ENCODE results near the gene AFF1.

Gene AFF1

GRCh38 chr4:87042221-87042620 is 107.4 kb downstream of the AFF1 start:
- DNase-seq: no peak

GRCh38 chr4:87042986-87043820 is 108.4 kb downstream of the AFF1 start:
- DNase-seq: no peak

- no peak for DNase-seq
Measured at GRCh38 chr4:87044511-87045233, 109.9 kb downstream of the AFF1 start.

GRCh38 chr4:87045234-87045558 is 110.4 kb downstream of the AFF1 start:
- no peak for DNase-seq

- DNase-seq: no peak
Measured at GRCh38 chr4:87045659-87046058, 110.8 kb downstream of the AFF1 start.

- no peak for DNase-seq
Measured at GRCh38 chr4:87046121-87046551, 111.3 kb downstream of the AFF1 start.

- no peak for DNase-seq
Measured at GRCh38 chr4:87047281-87047798, 112.5 kb downstream of the AFF1 start.

GRCh38 chr4:87049508-87049907 is 114.7 kb downstream of the AFF1 start:
- DNase-seq: no peak

GRCh38 chr4:87050596-87050995 is 115.8 kb downstream of the AFF1 start:
- DNase-seq: no peak

GRCh38 chr4:87051121-87051713 is 116.4 kb downstream of the AFF1 start:
- DNase-seq: no peak

GRCh38 chr4:87052615-87053014 is 117.8 kb downstream of the AFF1 start:
- no peak for DNase-seq

- DNase-seq: no peak
Measured at GRCh38 chr4:87053176-87053658, 118.4 kb downstream of the AFF1 start.

GRCh38 chr4:87053802-87054767 is 119.3 kb downstream of the AFF1 start:
- DNase-seq: no peak

GRCh38 chr4:87054900-87055299 is 120.1 kb downstream of the AFF1 start:
- no peak for DNase-seq

GRCh38 chr4:87055311-87055710 is 120.5 kb downstream of the AFF1 start:
- DNase-seq: no peak

GRCh38 chr4:87056881-87057280 is 122.1 kb downstream of the AFF1 start:
- DNase-seq: no peak

GRCh38 chr4:87057835-87058355 is 123.1 kb downstream of the AFF1 start:
- DNase-seq: no peak

GRCh38 chr4:87058356-87059073 is 123.7 kb downstream of the AFF1 start:
- no peak for DNase-seq

- DNase-seq: no peak
Measured at GRCh38 chr4:87060957-87061356, 126.1 kb downstream of the AFF1 start.

GRCh38 chr4:87065021-87065420 is 130.2 kb downstream of the AFF1 start:
- no peak for DNase-seq

GRCh38 chr4:87066403-87067123 is 131.8 kb downstream of the AFF1 start:
- no peak for DNase-seq
